DMS 273 treated with DMSO at 0.1 percent for 48 hours (cell line): ENCODE results near the gene HDAC9.

Experiments used
- DNase-seq: peaks from one replicate; lab custom pipeline; 2025; lab: John Stamatoyannopoulos, UW

The HDAC9 gene

DNA sequence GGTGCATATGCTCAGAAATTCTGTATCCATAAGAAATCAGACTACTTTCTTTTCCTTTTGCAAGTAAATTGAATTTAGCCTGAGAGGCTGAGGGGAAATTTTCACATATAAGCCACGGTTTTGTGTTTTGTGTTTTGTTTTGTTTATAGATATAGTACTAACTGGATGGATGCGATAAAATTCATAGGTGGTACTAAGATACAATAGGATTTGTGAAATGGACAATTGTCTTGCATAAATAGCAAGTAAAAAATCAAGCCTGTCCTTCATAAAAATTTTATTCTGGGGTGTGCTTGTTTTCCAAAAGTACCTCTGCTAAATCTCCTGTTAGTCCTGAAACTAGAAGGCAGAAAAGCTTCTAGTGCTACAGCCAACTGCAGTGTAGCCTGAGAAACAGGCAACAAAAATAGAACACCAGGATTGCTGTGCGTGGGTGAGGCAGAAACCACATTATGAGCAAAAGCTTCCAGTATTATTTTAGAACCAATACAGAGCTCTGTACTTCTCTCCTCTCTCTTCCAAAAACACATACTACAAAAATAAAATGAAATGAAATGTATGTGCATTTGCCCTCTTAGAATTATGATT is 634 bp upstream of the HDAC9 start:
- DNase-seq: no peak

DNA sequence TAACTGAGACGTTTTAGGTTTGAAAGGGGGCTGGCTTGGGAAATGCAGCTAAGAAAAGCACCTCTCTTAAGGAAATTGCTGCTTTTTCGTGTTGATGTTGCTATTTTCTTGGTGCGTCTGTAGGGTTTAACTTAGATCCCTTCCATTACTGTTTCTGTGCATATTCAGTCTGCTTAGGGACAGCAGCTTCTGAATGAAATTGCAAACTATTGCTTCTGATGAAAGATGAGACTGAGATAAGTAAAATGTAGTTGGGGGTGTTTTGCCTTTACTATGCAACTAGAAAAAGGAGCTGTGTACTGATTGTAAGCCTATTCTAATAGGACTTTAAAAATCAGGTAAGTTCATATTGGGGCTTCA is 772 bp downstream of the HDAC9 start:
- no peak for DNase-seq

DNA sequence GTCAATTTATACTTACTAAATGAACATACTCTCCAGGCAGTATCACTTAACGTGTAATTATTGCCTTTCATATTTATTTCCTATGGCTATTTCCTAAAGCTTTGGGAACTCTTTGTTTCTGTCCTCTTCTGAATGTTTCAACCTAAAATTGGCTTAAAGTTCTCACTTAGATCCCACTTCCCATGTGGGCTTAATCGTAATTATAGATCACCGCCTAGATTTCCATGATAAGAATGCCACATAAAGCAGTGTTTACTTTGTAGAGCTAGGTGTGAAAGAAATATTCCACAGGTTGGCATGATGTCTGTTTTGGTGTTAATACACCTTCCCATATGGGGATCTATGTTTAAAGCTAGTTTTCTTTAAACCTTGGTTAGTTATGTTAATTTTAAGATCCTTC is 1.5 kb downstream of the HDAC9 start:
- no peak for DNase-seq

DNA sequence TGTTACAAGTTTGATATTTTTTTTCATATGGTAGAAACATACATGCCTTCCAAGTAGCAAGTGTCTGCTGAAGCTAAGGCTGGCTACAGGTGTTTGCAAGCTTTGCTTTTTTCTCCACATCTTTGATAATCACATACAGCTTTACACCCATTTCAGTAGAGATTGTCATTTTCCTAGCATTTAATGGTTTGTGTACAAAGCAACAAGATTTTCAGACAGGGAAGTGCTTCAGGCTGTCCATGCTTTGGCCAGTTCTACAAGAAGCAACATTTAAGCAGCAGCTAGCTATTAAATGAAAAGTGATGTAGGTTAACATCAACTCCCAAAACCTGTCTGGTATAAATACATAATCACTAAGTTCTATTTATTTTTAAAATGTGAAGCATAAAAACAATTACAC is 2.3 kb downstream of the HDAC9 start:
- no peak for DNase-seq

DNA sequence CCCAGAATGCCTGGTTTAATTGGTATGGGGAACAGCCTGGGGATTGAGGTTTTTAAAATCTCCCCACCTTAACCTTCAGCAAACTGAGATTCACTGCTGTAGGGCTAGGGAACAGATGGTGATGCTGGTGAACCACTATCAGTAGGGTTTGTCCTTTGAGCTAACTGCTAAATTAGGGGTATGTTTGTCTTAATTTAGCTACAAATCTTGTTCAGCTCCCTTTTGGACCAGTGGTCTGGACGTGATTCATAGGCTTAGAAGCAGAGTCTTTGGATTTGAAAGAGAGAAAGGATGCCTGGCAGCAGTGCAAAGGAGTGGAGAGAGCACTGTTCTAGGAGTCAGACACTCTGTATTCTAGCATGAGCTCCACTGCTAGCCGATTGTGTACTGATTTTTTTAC is 2.8 kb downstream of the HDAC9 start:
- DNase-seq: no peak

DNA sequence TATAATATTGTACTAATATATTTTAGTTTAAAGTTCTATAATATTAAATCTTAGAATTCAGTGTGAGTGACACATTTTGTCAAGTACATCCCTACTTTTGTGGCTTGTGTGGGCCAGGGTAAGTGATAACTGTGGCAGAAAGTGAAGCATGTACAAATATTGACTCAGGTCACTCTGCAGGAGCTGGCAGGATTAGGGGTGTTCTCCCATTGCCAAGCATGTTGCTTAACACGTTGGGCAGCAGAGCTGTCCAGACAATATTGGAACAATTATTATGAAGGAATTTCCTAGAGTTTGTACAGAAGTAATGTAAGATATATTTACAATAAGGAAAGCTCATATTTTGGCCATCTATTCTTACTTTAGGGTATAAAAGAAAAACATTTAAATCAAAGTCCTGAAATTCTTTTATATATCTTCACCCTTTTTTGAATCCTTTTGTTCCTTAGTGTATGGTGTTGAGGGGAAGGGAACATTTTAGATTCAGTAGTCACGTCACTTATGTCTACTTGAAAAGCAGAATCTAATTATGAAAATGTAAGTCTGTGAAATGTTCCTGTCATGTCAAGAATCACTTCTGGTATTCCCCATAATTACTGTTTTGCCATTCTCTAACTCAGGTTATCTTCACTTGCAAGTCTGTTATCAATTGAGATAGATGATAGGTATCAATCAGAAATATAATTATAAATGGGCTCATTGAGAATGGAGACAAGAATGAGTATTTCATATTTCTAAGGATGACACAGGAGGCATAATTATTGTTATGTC is 4.0 kb downstream of the HDAC9 start:
- DNase-seq: no peak

DNA sequence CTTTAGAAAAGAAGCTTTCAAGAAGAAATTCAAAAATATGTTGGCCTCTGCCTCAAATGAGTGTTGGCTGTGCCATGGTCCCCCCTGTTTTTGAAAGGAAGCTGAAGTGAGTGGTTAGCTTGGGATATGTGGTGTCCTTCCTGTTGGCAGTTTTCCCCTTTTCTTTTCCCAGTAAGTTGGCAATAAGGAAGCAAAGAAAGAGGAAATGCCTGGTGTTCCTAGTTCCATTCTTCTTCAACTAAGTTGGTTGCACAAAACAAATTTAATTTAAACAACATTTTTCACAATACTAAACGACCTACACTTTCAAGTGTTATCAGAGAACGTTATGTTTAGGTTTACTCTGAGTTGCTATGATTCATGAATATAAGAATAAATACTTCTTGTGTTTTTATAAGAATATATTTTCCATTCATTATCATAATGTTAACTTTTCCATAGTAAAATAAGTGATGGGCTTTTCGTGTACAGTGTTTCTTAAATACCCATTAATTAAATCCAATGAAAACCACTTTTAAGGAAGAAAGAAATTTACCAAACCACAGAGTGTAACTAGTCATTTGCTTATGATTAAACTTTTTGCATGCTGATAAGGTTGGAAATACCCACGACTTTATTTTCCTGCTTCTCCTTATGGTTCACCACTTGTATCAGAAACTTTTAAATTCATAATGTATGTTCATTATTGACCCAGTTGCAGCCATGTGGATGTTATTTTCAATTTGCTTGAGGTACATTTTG is 7.7 kb downstream of the HDAC9 start:
- no peak for DNase-seq

DNA sequence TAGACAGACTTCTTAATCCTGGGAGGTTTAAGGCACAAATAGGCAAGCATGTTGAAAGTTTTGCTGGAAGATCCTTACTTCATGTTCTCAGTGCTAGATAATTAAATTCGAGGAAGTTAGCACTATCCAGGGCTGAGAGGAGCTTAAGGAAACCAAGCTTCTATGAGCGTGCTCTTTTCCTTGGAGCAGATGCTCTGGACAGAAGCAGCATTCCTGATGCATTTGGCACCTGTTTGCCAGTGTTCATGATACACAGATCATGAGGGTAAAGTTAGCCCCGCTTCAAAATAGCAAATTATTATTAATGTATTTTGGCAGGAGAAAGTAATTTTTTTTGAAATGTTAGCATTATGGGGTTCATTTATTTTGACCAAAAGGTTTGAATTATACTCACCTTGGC is 9.4 kb downstream of the HDAC9 start:
- DNase-seq: no peak

DNA sequence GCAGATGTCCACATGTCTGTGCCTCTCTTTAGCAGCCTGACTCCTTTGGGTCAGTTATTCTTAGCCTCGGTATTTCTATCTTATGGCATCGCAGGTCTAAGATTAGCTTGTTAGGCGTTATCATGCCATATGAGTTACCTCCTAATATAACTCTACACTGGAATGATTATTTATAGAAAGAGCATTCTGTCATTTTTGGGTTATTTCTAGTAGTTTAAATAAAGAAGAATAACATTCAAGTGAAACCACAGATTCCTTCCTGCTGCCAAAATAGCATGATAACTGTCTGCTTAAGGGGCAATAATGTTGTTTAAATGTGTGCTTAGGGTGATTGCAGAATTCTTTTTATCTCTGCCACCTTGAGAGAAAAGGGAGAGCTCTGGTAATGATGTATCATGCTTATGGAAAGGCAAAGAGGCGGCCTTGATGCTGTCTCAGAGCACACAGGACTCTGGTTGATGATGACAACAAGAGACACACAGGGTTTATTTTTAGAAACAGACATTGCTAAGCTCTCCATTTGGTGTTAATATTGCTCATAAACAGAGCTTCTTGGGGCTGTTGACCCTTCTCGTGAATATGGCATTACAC is 10.4 kb downstream of the HDAC9 start:
- no peak for DNase-seq

DNA sequence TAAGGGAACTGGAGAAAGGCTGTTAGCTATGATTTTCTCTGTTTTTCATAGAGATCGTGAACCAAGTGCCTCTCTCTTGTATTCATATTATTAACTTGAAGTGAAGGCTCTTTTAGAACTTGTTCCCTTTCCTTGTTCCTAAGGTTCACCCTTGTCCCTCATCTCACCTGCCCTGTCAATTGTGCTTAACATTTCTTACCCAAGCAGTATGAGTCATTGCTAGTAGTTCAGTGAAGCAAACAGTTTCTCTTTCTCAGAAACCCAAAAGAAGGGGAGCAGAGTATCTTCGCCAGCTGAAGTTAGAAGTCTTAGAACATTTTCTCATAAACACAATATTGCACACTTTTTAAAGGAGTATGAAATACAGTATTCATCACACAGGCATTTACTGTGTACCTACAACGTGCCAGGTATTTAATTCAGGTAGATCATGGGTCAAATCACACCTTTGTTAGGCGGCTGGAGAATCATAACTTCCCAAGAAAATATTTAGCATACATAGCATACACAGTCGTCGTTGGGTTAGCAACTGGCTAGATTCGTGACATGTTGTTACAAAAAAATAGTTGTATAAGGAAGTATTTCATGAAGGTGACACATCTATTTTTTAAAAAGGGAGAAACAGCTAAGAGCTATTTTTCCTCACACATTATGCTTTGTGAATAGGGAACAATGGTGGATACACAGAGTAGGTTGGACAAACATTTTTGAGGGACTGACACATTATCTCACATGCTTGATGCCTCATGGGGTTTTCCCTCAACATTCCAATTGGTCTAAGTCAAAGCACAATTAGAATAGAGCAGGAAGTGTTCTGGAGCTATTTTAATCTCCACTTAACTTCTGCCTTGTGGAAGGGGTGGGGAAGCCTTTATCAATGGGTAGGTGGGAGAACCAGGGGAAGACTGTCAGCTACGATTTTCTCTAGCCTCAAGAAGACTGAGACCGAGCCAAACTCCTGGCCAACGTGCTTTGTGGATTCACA is 13.2 kb downstream of the HDAC9 start:
- DNase-seq: no peak

DNA sequence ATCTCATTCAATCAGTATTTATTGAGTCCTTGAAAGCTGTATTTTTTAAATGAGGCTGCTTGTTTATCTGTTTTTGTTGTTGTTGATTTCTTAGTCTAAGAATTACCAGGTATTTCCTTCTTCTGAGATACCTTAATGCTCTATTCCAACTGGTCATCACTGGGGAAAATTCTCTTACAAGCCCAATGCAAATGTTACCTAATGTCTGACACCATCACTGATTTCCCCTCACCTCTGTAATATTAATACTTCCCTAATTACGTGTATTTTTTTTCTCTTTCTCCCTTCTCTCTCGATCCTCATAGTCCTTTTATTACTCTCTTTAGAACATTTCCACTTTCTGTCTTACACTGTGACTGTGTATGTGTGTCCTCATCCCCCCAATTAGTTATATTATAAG is 13.9 kb downstream of the HDAC9 start:
- no peak for DNase-seq

DNA sequence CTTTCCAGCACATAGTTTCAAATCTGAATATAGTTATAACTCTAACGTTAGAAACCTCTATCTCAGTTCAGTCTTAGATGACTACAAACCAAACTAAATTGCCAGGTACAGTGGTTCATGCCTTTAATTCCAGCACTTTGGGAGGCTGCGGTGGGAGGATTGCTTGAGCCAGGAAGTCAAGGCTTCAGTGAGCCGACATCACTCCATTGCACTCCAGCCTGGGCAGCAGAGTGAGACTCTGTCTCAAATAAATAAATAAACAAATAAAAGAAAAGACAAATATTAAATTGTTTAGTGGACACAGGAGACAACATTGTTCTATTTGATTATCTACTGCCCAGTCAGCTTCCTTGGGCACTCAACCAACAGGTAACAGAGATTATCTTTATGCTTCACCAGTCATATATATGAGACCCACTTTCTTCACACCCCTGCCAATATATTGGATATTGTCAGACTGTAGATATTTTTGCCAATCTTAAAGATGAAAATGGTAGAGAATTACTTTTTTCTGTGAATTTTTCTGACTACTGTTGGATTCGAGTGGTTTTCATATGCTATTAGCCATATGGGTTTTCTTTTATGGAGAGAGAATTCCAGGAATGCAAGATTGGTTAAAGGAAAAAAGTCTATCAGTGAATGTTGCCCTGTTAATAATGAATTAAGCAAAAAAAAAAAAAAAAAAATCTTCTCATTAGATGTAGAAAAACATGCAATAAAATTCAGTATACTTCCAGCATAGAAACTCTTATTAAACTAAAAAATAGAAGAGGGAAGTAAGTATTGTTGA is 16.0 kb downstream of the HDAC9 start:
- no peak for DNase-seq

DNA sequence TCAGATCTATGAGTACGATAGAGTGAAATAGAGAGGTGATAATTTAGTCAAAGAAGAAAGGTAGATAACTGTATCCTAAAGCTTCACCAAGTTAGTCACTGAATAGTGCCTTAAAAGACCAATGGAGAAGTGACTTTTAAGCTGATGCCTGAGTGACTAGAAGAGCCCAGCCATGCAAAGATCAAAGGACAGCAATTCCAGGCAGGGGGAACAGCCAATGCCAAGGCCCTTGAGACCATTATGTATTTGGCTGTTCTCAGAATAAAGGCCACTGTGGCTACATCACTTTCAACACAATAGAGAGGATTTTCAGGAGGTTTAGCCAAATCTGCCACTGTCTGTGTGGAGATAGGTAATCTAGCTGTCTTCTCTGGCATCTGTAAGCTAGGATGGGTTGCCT is 17.8 kb downstream of the HDAC9 start:
- DNase-seq: no peak

DNA sequence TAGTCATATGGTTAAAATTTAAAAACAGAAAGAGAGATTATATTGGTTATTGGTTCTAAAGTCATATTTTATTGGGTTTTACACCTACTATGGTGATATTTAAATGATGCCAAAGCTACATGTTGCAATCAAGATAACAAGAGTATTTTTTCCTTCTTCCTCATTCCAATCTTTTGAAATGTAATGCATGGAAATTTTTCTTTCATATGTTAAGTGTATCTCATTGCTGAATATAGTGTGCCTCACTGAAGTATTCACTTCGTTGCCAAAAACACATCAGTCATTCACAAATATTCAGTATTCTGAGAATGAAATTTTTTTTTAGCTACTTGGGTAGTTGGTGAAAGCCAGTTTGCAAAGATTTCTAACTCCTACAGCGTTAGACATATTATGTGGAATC is 19.5 kb downstream of the HDAC9 start:
- DNase-seq: no peak

DNA sequence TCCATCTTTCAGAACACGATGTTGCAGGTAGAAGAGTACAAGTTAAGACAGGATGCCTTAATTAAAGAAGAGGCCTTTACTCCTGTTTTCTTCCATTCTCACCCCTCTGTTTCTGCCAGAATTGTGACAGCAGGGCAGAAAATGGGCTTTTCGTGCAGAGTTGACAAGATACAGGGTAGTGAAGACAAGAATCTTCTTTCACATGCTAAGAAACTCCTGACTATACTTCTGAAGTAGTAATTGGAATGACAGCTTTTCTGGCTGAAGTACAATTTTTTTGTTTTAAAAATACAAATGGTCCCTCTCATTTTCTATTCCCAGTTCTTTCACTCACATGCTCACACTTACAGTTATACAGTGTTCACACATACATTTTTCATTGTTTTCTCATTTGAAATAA is 22.1 kb downstream of the HDAC9 start:
- DNase-seq: no peak

DNA sequence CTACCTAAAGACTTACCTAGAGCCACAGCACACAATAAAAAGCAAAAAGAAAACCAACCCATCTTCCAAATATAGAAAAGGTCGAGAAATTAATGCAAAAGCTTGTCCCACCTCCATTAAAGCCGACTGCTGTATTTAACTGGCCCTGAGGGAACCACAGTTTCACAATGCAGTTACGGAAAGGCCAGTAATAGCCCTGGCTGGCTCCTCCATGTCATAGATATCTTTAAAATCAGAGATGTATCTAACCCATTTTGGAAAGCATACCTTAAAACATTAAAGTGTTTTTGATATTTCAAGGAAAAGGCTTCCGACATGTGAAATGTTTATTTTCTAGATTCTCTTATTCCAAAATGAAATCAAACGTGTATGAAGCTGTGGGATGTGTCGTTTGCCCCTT is 23.0 kb downstream of the HDAC9 start:
- no peak for DNase-seq

DNA sequence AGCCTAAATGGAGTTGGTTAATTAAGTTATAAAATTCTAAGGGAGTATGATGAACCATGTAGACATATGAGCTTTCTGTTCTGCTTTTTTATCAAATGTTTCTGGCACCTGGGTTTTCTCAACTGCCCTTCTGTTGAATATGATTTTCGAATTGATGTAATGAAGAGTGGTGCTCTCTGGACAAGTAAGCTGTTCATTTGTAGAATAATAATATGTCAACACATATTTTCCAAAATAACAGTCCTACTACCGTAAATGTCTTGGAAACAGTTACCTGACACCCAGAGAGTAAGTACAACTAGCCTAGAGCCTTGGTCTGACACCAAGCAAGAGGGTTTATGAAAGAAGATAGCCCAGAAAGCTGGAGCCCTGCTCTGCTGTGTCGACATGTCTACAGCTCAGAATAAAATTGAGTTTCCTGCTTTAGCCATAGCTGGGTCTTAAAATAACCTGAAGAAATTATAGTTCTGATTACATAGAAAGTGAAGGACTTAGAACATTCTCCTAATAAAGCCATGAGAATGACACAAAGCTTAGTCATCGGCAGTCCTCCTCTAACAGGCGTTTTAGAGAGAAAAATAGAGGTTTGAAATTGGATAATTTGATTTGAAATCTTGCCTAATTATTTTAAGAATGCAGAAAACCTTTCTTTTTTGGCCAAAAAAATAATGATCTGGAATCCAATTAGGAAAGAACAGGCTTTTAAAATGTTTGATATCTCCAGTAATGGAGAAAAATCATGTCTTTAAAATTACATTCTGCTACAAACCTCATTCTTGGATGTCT is 25.1 kb downstream of the HDAC9 start:
- DNase-seq: no peak

DNA sequence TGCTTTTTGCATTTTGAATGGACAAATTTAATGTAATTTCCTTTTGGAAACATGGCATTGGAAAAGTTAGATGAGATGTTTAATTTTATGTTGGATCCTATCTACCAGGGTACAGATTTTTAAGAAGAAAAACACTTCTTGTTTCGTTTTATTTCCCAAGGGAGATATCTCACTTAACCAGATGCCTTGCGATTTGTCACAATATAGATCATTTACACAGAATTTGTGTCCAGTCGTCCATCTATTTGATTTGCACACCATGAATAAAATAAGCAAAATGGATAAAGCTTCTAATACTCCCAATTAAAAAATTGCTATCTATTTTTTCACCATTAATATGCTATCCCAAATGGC is 25.7 kb downstream of the HDAC9 start:
- DNase-seq: no peak

DNA sequence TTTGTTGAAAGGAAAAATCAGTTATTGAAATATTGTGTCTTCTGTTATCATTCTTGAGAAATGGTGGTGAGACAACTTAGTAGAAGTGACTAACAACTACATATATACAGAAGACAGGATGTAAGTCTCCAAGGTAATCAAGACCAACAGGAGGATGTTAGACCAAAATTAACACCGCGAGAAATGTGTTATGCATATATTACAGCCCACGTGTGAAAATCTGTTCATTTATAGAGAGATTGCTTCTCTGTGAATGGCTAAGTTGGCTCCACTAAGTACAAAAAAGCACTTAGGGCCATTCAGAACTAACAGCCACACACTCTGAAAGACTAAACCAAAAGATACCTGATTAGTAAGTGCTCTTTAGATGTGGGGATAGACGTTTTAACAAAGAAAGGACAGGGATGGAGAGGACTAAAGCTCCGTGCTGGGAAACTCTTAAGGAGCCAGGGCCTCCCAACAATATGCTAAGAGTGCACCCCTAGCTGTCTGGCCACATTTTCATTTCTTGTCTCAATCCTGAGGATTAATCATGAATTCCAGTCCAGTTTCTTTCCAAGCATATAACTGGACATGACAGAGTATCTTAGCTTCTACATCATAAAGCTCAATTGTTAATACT is 26.5 kb downstream of the HDAC9 start:
- no peak for DNase-seq

DNA sequence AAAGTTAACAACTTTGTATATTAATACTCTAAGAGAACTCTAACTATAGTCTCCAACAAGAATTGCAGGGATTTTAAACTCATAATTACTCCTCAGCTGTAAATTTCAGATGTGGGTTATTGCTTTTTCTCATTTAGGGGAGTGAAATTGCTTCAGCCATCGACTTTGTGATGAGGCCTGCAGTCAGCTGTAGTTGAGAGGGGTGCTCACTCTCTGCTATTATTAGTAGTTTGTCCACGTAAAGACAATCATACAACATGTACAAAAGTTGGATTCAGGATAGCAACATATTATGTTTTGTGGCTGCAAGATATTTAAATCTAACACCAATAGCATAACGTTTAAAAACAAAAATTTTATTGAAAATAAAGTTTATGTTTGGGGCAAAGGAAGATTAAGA is 28.7 kb downstream of the HDAC9 start:
- DNase-seq: no peak
